ENCODE results near the gene RB1. TPM values are rescaled to one million over a fixed set of nuclear protein-coding genes. Genes with fewer than 3 reads are reported as not detected.

Gene RB1
- polyA plus RNA-seq, 1 donor from 2014 or later: 29.5 TPM

DNA sequence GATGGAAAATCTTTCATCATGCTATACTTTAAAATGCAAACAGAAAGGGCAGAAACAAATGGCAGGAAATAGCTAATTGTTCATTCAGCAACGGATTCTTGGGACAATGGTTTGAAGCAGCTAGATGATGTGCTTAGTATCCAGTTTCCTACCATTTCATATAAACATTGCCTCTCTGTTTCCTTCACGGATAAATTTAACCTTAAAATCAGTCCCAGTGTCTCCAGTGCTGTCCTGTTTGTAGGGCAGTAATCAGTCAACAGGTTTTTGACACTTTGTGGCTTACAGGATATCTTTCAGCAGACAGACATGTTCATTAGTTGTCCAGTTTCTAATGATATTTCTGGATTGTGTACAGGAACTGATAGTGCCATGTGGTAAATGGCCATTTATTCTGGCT is 24.7 kb upstream of the RB1 start:
- H2AFZ ChIP-seq (ENCODE audit: low read depth, low read length): no peak overlapping the region
- H3K27ac ChIP-seq (ENCODE audit: low read length): no peak overlapping the region
- no peaks in the 10 kb centered on the region for H3K79me2 ChIP-seq (replicated peaks; ENCODE audit: insufficient read depth, low read length)
- H3K27me3 ChIP-seq (ENCODE audit: insufficient read depth, low read depth, low read length): no peaks in the 10 kb centered on the region
- H3K9ac ChIP-seq (ENCODE audit: low read length): no peak overlapping the region
- TF ChIP-seq TAF1 (IDR thresholded peaks at IDR 0.05; ENCODE audit: low read depth): no peak
- no peak for TF ChIP-seq SMC3 (conservative IDR thresholded peaks at IDR 0.05; ENCODE audit: poor library complexity)
- no peak for TF ChIP-seq POLR2AphosphoS5 (IDR thresholded peaks at IDR 0.05)
- TF ChIP-seq MXI1 (conservative IDR thresholded peaks at IDR 0.05; ENCODE audit: poor library complexity, severe bottlenecking): no peak
- TF ChIP-seq EZH2 (IDR thresholded peaks at IDR 0.05; ENCODE audit: borderline replicate concordance, insufficient read depth, low read length, poor library complexity, severe bottlenecking): no peak
- no peak for TF ChIP-seq EP300 (conservative IDR thresholded peaks at IDR 0.05; ENCODE audit: poor library complexity, severe bottlenecking)
- TF ChIP-seq, protein P1, sequence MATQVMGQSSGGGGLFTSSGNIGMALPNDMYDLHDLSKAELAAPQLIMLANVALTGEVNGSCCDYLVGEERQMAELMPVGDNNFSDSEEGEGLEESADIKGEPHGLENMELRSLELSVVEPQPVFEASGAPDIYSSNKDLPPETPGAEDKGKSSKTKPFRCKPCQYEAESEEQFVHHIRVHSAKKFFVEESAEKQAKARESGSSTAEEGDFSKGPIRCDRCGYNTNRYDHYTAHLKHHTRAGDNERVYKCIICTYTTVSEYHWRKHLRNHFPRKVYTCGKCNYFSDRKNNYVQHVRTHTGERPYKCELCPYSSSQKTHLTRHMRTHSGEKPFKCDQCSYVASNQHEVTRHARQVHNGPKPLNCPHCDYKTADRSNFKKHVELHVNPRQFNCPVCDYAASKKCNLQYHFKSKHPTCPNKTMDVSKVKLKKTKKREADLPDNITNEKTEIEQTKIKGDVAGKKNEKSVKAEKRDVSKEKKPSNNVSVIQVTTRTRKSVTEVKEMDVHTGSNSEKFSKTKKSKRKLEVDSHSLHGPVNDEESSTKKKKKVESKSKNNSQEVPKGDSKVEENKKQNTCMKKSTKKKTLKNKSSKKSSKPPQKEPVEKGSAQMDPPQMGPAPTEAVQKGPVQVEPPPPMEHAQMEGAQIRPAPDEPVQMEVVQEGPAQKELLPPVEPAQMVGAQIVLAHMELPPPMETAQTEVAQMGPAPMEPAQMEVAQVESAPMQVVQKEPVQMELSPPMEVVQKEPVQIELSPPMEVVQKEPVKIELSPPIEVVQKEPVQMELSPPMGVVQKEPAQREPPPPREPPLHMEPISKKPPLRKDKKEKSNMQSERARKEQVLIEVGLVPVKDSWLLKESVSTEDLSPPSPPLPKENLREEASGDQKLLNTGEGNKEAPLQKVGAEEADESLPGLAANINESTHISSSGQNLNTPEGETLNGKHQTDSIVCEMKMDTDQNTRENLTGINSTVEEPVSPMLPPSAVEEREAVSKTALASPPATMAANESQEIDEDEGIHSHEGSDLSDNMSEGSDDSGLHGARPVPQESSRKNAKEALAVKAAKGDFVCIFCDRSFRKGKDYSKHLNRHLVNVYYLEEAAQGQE (IDR thresholded peaks at IDR 0.05; ENCODE audit: borderline replicate concordance): no peak
- no peak for TF ChIP-seq RAD21 (conservative IDR thresholded peaks at IDR 0.05)
- TF ChIP-seq, protein P2, sequence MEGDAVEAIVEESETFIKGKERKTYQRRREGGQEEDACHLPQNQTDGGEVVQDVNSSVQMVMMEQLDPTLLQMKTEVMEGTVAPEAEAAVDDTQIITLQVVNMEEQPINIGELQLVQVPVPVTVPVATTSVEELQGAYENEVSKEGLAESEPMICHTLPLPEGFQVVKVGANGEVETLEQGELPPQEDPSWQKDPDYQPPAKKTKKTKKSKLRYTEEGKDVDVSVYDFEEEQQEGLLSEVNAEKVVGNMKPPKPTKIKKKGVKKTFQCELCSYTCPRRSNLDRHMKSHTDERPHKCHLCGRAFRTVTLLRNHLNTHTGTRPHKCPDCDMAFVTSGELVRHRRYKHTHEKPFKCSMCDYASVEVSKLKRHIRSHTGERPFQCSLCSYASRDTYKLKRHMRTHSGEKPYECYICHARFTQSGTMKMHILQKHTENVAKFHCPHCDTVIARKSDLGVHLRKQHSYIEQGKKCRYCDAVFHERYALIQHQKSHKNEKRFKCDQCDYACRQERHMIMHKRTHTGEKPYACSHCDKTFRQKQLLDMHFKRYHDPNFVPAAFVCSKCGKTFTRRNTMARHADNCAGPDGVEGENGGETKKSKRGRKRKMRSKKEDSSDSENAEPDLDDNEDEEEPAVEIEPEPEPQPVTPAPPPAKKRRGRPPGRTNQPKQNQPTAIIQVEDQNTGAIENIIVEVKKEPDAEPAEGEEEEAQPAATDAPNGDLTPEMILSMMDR (IDR thresholded peaks at IDR 0.05; ENCODE audit: poor library complexity, severe bottlenecking): no peak
- no peaks in the 10 kb centered on the region for H3K9me3 ChIP-seq (ENCODE audit: low read length)
- H4K20me1 ChIP-seq (ENCODE audit: insufficient read depth): no peaks in the 10 kb centered on the region
- peaks cover 5% of the 10 kb centered on the region for H3K36me3 ChIP-seq (ENCODE audit: insufficient read depth, low read length)
- no peak overlapping the region for H3K4me2 ChIP-seq (ENCODE audit: low read length)
- H3K4me3 ChIP-seq (ENCODE audit: low read length): no peak overlapping the region
- no peaks in the 10 kb centered on the region for H3K9me2 ChIP-seq (ENCODE audit: insufficient read depth, low read length)
- no peaks in the 10 kb centered on the region for H3F3A ChIP-seq (ENCODE audit: insufficient read depth, low read length, poor library complexity, severe bottlenecking)

DNA sequence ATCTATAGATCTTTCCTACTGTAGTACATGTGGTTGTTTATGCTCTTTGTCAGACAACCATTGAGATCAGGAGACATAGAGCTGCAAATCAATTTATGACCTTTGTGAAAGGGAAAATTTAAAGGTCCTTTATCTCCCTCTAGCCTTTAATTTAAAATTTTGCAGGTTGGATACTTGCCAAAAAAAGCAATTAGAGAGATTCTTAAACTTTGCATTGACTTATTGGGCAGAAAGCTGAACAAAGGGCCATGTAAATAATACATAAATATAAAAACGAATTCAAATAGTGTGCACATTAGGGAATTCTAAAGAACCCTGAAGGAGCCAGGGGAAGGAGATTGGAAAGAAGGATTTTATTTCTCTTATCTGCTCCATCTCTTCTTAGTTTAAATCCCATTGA is 22.0 kb upstream of the RB1 start:
- Histone ChIP-seq H3K9ac (ENCODE audit: low read length) (no peak overlapping the region), H3K4me2 (ENCODE audit: low read length) (no peak overlapping the region), H3K9me2 (ENCODE audit: insufficient read depth, low read length) (no peaks in the 10 kb centered on the region), H3K9me3 (ENCODE audit: low read length) (no peaks in the 10 kb centered on the region), H2AFZ (ENCODE audit: low read depth, low read length) (no peak overlapping the region), H4K20me1 (ENCODE audit: insufficient read depth) (no peaks in the 10 kb centered on the region), H3K27me3 (ENCODE audit: insufficient read depth, low read depth, low read length) (no peaks in the 10 kb centered on the region), H3K27ac (ENCODE audit: low read length) (no peak overlapping the region), H3K4me3 (ENCODE audit: low read length) (no peak overlapping the region), H3K36me3 (ENCODE audit: insufficient read depth, low read length) (no peaks in the 10 kb centered on the region), H3K79me2 (replicated peaks; ENCODE audit: insufficient read depth, low read length) (no peaks in the 10 kb centered on the region), H3F3A (ENCODE audit: insufficient read depth, low read length, poor library complexity, severe bottlenecking) (no peaks in the 10 kb centered on the region)
- TF ChIP-seq SMC3 (conservative IDR thresholded peaks at IDR 0.05; ENCODE audit: poor library complexity) (no peak), POLR2AphosphoS5 (IDR thresholded peaks at IDR 0.05) (no peak), MXI1 (conservative IDR thresholded peaks at IDR 0.05; ENCODE audit: poor library complexity, severe bottlenecking) (no peak), TAF1 (IDR thresholded peaks at IDR 0.05; ENCODE audit: low read depth) (no peak), RAD21 (conservative IDR thresholded peaks at IDR 0.05) (no peak), EZH2 (IDR thresholded peaks at IDR 0.05; ENCODE audit: borderline replicate concordance, insufficient read depth, low read length, poor library complexity, severe bottlenecking) (no peak), EP300 (conservative IDR thresholded peaks at IDR 0.05; ENCODE audit: poor library complexity, severe bottlenecking) (no peak)
- TF ChIP-seq, protein P2 (IDR thresholded peaks at IDR 0.05; ENCODE audit: poor library complexity, severe bottlenecking): no peak
- TF ChIP-seq, protein P1 (IDR thresholded peaks at IDR 0.05; ENCODE audit: borderline replicate concordance): no peak

All from neural cell (in vitro differentiated cells).